GM23338 (cell line): ENCODE data around the gene SH3GLB1. TPM values are rescaled to one million over a fixed set of nuclear protein-coding genes. Genes with fewer than 3 reads are reported as not detected.

ENCODE experiments used
- ATAC-seq: fragments of 200-7000 bp; cut with Tn5 transposase; 3 replicates; pipeline ENCODE4 v1.9.1; 2020
- DNase-seq: peaks from one replicate; pipeline ENCODE4 v3.0.0-alpha.2; 2015; ENCODE audit warnings: low spot score
- H2AFZ ChIP-seq: fragments of 200-600 bp; sonication (generic); 2 replicates; pipeline ENCODE4 v1.8.0; 2016; ENCODE audit warnings: antibody characterized with exemption, mild to moderate bottlenecking, moderate library complexity
- H3F3A ChIP-seq: fragments of 200-600 bp; sonication (generic); replicated peaks from 2 replicates; pipeline ENCODE4 v1.8.0; 2017; ENCODE audit warnings: antibody characterized with exemption, mixed run types, low read depth
- H3K27ac ChIP-seq: fragments of 200-600 bp; sonication (generic); 2 replicates; pipeline ENCODE4 v1.6.1; 2016; ENCODE audit warnings: low read depth
- H3K27me3 ChIP-seq: fragments of 200-600 bp; sonication (generic); 2 replicates; pipeline ENCODE4 v1.8.0; 2016; ENCODE audit warnings: mild to moderate bottlenecking, mixed run types, moderate library complexity; ENCODE audit not compliant: insufficient read depth
- H3K36me3 ChIP-seq: fragments of 200-600 bp; sonication (generic); 2 replicates; pipeline ENCODE4 v1.8.0; 2016; ENCODE audit warnings: mild to moderate bottlenecking; ENCODE audit not compliant: insufficient read depth
- H3K4me1 ChIP-seq: fragments of 200-600 bp; sonication (generic); 2 replicates; pipeline ENCODE4 v1.8.0; 2016; ENCODE audit warnings: mild to moderate bottlenecking, moderate library complexity; ENCODE audit not compliant: insufficient read depth
- H3K4me2 ChIP-seq: fragments of 200-600 bp; sonication (generic); 2 replicates; pipeline ENCODE4 v1.7.1; 2017; ENCODE audit warnings: mixed run types
- H3K4me3 ChIP-seq: fragments of 200-600 bp; sonication (generic); 2 replicates; pipeline ENCODE4 v1.6.1; 2016; ENCODE audit warnings: mixed run types
- H3K79me2 ChIP-seq: fragments of 200-600 bp; sonication (generic); replicated peaks from 2 replicates; pipeline ENCODE4 v1.8.0; 2017; ENCODE audit warnings: mild to moderate bottlenecking; ENCODE audit not compliant: insufficient read depth
- H3K9me2 ChIP-seq: fragments of 200-600 bp; sonication (generic); 2 replicates; pipeline ENCODE4 v1.8.0; 2017; ENCODE audit not compliant: insufficient read depth
- H4K20me1 ChIP-seq: fragments of 200-600 bp; sonication (generic); replicated peaks from 2 replicates; pipeline ENCODE4 v1.8.0; 2017; ENCODE audit warnings: mild to moderate bottlenecking; ENCODE audit not compliant: insufficient read depth
- H3K27ac Mint-ChIP-seq: 2 replicates; pipeline ENCODE4 v1.8.0; 2020; ENCODE audit warnings: inconsistent platforms, mild to moderate bottlenecking, moderate library complexity, mixed read lengths
- H3K27me3 Mint-ChIP-seq: 3 replicates; pipeline ENCODE4 v1.8.0; 2022; ENCODE audit warnings: low read depth, mild to moderate bottlenecking, moderate library complexity, mixed read lengths, inconsistent platforms; ENCODE audit not compliant: insufficient read depth, poor library complexity
- H3K36me3 Mint-ChIP-seq: 3 replicates; pipeline ENCODE4 v1.8.0; 2021; ENCODE audit warnings: low read depth, mild to moderate bottlenecking, inconsistent platforms, moderate library complexity, mixed read lengths
- H3K4me1 Mint-ChIP-seq: 3 replicates; pipeline ENCODE4 v1.8.0; 2020; ENCODE audit warnings: mild to moderate bottlenecking, inconsistent platforms, mixed read lengths
- H3K4me3 Mint-ChIP-seq: 3 replicates; pipeline ENCODE4 v1.8.0; 2021; ENCODE audit warnings: moderate library complexity, mild to moderate bottlenecking, inconsistent platforms, mixed read lengths
- H3K9me3 Mint-ChIP-seq: 3 replicates; pipeline ENCODE4 v1.8.0; 2020; ENCODE audit warnings: moderate library complexity, mild to moderate bottlenecking, inconsistent platforms, mixed read lengths
- CREB1 ChIP-seq: fragments of 250-450 bp; sonication (Bioruptor Pico); IDR thresholded peaks from 2 replicates; pipeline ENCODE4 v1.5.0; 2020; ENCODE audit warnings: low read depth, mild to moderate bottlenecking, moderate library complexity
- ETS1 ChIP-seq: IDR thresholded peaks from 2 replicates; pipeline ENCODE4 v1.6.1; 2016; ENCODE audit warnings: antibody characterized with exemption
- EZH2phosphoT487 ChIP-seq: fragments of 200-600 bp; sonication (generic); IDR thresholded peaks from one replicate; pipeline ENCODE4 v1.8.1; 2018; ENCODE audit warnings: antibody characterized with exemption; ENCODE audit not compliant: unreplicated experiment
- POLR2AphosphoS5 ChIP-seq: IDR thresholded peaks from 2 replicates; pipeline ENCODE4 v1.6.1; 2016; ENCODE audit warnings: antibody characterized with exemption, low read depth
- REST ChIP-seq: IDR thresholded peaks from one replicate; pipeline ENCODE4 v1.6.1; 2018; ENCODE audit warnings: antibody characterized with exemption; ENCODE audit not compliant: unreplicated experiment
- STAT1 ChIP-seq: IDR thresholded peaks from one replicate; pipeline ENCODE4 v1.6.1; 2016; ENCODE audit warnings: antibody characterized with exemption; ENCODE audit not compliant: unreplicated experiment
- ZNF331 ChIP-seq: fragments of 250-450 bp; sonication (Bioruptor Pico); IDR thresholded peaks from 2 replicates; pipeline ENCODE4 v1.5.0; 2020; ENCODE audit warnings: low read depth, mild to moderate bottlenecking, moderate library complexity
- ZNF462 ChIP-seq: fragments of 250-450 bp; sonication (Bioruptor Pico); IDR thresholded peaks from 2 replicates; pipeline ENCODE4 v1.5.0; 2020; ENCODE audit warnings: mild to moderate bottlenecking, moderate library complexity
- polyA plus RNA-seq: library from polyadenylated mRNA; unstranded; fragments of >200 nt; fragmentation: Nextera tagmentation; extraction: Ambion mirVana; gene quantifications from 2 replicates; pipeline ENCODE4 v1.2.1, GENCODE V29; 2016
- total RNA-seq: library from RNA; depleted of rRNA; stranded (reverse); fragments of >200 nt; shearing (Covaris generic); gene quantifications from 2 replicates; pipeline ENCODE4 v1.2.3, GENCODE V29; 2014

The SH3GLB1 gene
- total and polyA plus RNA-seq, 2 experiments from 2014 or later, result 21.4 to 29.4 TPM

- Mint-ChIP-seq H3K9me3 (no peaks in the 10 kb centered on the region), H3K4me3 (no peak overlapping the region), H3K27me3 (no peaks in the 10 kb centered on the region), H3K36me3 (no peaks in the 10 kb centered on the region), H3K27ac (no peak overlapping the region), H3K4me1 (peaks cover 23% of the 10 kb centered on the region)
- Histone ChIP-seq H3F3A (no peaks in the 10 kb centered on the region), H3K4me1 (peaks cover 7% of the 10 kb centered on the region), H3K4me2 (no peak overlapping the region), H3K4me3 (no peak overlapping the region), H3K27me3 (no peaks in the 10 kb centered on the region), H2AFZ (no peak overlapping the region), H3K36me3 (no peaks in the 10 kb centered on the region), H3K79me2 (no peaks in the 10 kb centered on the region), H3K27ac (no peak overlapping the region), H4K20me1 (no peaks in the 10 kb centered on the region), H3K9me2 (peaks cover 3% of the 10 kb centered on the region; the same call in 1 of the 2 replicates)
- DNase-seq (no peak), ATAC-seq (no peak)
- TF ChIP-seq REST, result no peak
- no peak for TF ChIP-seq STAT1
- TF ChIP-seq ZNF331 (CRISPR knock-in tag), result no peak
- no peak for TF ChIP-seq POLR2AphosphoS5
- TF ChIP-seq EZH2phosphoT487, result no peak
- TF ChIP-seq ZNF462 (CRISPR knock-in tag), result no peak
- TF ChIP-seq ETS1, result no peak
- no peak for TF ChIP-seq CREB1 (CRISPR knock-in tag)
Observed at GRCh38 chr1:86756062-86756406, 51.7 kb downstream of the SH3GLB1 start.
